Stimulated activated CD8-positive, alpha-beta memory T cell treated with anti-CD3 and anti-CD28 coated beads, Interleukin-2, amount 100 ng/mL, for 1 hour (primary cell): ENCODE data around the gene ASXL2.

ENCODE experiments used
- DNase-seq, 2 donors: peaks; one replicate each; pipeline ENCODE4 v3.0.0-alpha.2; 2020; ENCODE audit warnings: low read depth in 2 of 2

The ASXL2 gene

GRCh38 chr2:25690058-25690457, 188.2 kb downstream of the ASXL2 start:
- DNase-seq = no peak

GRCh38 chr2:25688236-25688635, 190.1 kb downstream of the ASXL2 start:
- DNase-seq = no peak

- no peak for DNase-seq
These were observed 192.5 kb downstream of the ASXL2 start for GRCh38 chr2:25685741-25686140.

- DNase-seq = no peak
These were observed 193.5 kb downstream of the ASXL2 start for GRCh38 chr2:25684577-25685473.
